Smooth muscle cell (in vitro differentiated cells): Measurements from ENCODE around the gene MAGI1. TPM values are rescaled to one million over a fixed set of nuclear protein-coding genes. Genes with fewer than 3 reads are reported as not detected.
"Not testable (repeated sequence)": the region's sequence is repeated elsewhere in the genome, so short reads cannot be mapped to it uniquely, and the experiment has no call there.

Experiments
- DNase-seq: peaks from one replicate; lab custom pipeline; 2025; ENCODE audit not compliant: unreplicated experiment; lab: John Stamatoyannopoulos, UW
- H2AFZ ChIP-seq: fragments of 200-600 bp; sonication (generic); 2 replicates; pipeline ENCODE4 v1.6.0; 2016; ENCODE audit warnings: antibody characterized with exemption, low read depth, mild to moderate bottlenecking
- H3F3A ChIP-seq: fragments of 200-600 bp; sonication (generic); 2 replicates; pipeline ENCODE4 v1.6.0; 2017; ENCODE audit warnings: antibody characterized with exemption, low read depth
- H3K27ac ChIP-seq: fragments of 200-600 bp; sonication (generic); 2 replicates; pipeline ENCODE4 v1.5.1; 2016; ENCODE audit warnings: low read depth, mild to moderate bottlenecking
- H3K27me3 ChIP-seq: fragments of 200-600 bp; sonication (generic); 2 replicates; pipeline ENCODE4 v1.6.1; 2016; ENCODE audit warnings: low read depth, mild to moderate bottlenecking
- H3K36me3 ChIP-seq: fragments of 200-600 bp; sonication (generic); 2 replicates; pipeline ENCODE4 v1.5.1; 2016; ENCODE audit warnings: low read depth
- H3K4me1 ChIP-seq: fragments of 200-600 bp; sonication (generic); 2 replicates; pipeline ENCODE4 v1.5.1; 2016; ENCODE audit warnings: low read depth
- H3K4me2 ChIP-seq: fragments of 200-600 bp; sonication (generic); 2 replicates; pipeline ENCODE4 v1.6.0; 2016; ENCODE audit warnings: mild to moderate bottlenecking
- H3K4me3 ChIP-seq: fragments of 200-600 bp; sonication (generic); 2 replicates; pipeline ENCODE4 v1.5.1; 2016; ENCODE audit warnings: mild to moderate bottlenecking
- H3K79me2 ChIP-seq: fragments of 200-600 bp; sonication (generic); 2 replicates; pipeline ENCODE4 v1.6.0; 2016; ENCODE audit warnings: low read depth, mild to moderate bottlenecking
- H3K9ac ChIP-seq: fragments of 200-600 bp; sonication (generic); 2 replicates; pipeline ENCODE4 v1.6.0; 2016; ENCODE audit warnings: low read depth
- H3K9me3 ChIP-seq: fragments of 200-600 bp; sonication (generic); replicated peaks from 2 replicates; pipeline ENCODE4 v1.5.1; 2016; ENCODE audit warnings: low read depth
- H4K20me1 ChIP-seq: fragments of 200-600 bp; sonication (generic); 2 replicates; pipeline ENCODE4 v1.6.0; 2016; ENCODE audit warnings: low read depth
- CTCF ChIP-seq: fragments of 200-600 bp; sonication (generic); IDR thresholded peaks from 2 replicates; pipeline ENCODE4 v1.5.1; 2017; ENCODE audit warnings: borderline replicate concordance, mild to moderate bottlenecking, antibody characterized with exemption; ENCODE audit not compliant: insufficient read depth, poor library complexity, severe bottlenecking
- WGBS: methylation state at CpG from one replicate; pipeline ENCODE4 v1.1.7; 2016; ENCODE audit warnings: low lambda C conversion rate; 5-methylcytosine and 5-hydroxymethylcytosine counted together
- polyA plus RNA-seq: library from polyadenylated mRNA; unstranded; fragments of >200 nt; fragmentation: Nextera tagmentation; extraction: Ambion mirVana; gene quantifications from 2 replicates; pipeline ENCODE4 v1.2.1, GENCODE V29; 2016
- total RNA-seq: library from RNA; depleted of rRNA; stranded (reverse); fragments of >200 nt; gene quantifications from 2 replicates; pipeline ENCODE4 v1.2.3, GENCODE V29; 2014

MAGI1 gene
- total and polyA plus RNA-seq, 2 experiments from 2014 or later, result 9.9 to 23.3 TPM

- Histone ChIP-seq H3K4me1 (peaks cover 1% of the 10 kb centered on the region), H4K20me1 (peaks cover 74% of the 10 kb centered on the region), H3K4me2 (no peak overlapping the region), H3K79me2 (peaks cover 3% of the 10 kb centered on the region), H3K36me3 (no peaks in the 10 kb centered on the region), H3K9ac (no peak overlapping the region), H3K9me3 (no peaks in the 10 kb centered on the region), H3K27ac (no peak overlapping the region), H3K27me3 (no peaks in the 10 kb centered on the region), H2AFZ (no peak overlapping the region), H3K4me3 (no peak overlapping the region), H3F3A (no peaks in the 10 kb centered on the region)
- WGBS, result 33% methylated on average over 2 of the region's 2 CpGs
- no peak for TF ChIP-seq CTCF
- no peak for DNase-seq
These were observed 424.1 kb downstream of the MAGI1 start for GRCh38 chr3:65614585-65614984.

- H3F3A ChIP-seq, H3K27ac ChIP-seq, H3K27me3 ChIP-seq, H3K9ac ChIP-seq, H3K4me1 ChIP-seq, H3K9me3 ChIP-seq, H3K4me3 ChIP-seq, H3K79me2 ChIP-seq, H2AFZ ChIP-seq, H3K36me3 ChIP-seq, H3K4me2 ChIP-seq, DNase-seq: not testable (repeated sequence)
- H4K20me1 ChIP-seq, result peaks cover 69% of the 10 kb centered on the region
- 79% methylated on average over 8 of the region's 8 CpGs for WGBS
These were observed 430.7 kb downstream of the MAGI1 start for GRCh38 chr3:65607965-65608460.

- peaks cover 9% of the 10 kb centered on the region for H3K4me1 ChIP-seq
- H3K36me3 ChIP-seq, result no peaks in the 10 kb centered on the region
- peaks cover 74% of the 10 kb centered on the region for H4K20me1 ChIP-seq
- peaks cover 6% of the 10 kb centered on the region for H3F3A ChIP-seq
- no peak for DNase-seq
- H3K4me2 ChIP-seq, result no peak overlapping the region
- no peak overlapping the region for H3K9ac ChIP-seq
- peaks cover 5% of the 10 kb centered on the region for H3K79me2 ChIP-seq
- H3K27ac ChIP-seq, result no peak overlapping the region
- no peak for TF ChIP-seq CTCF
- H3K9me3 ChIP-seq, result no peaks in the 10 kb centered on the region
- H2AFZ ChIP-seq, result no peak overlapping the region
- no peaks in the 10 kb centered on the region for H3K27me3 ChIP-seq
- H3K4me3 ChIP-seq, result no peak overlapping the region
These were observed 431.6 kb downstream of the MAGI1 start for GRCh38 chr3:65607101-65607500.

- WGBS, result 81% methylated on average over 5 of the region's 5 CpGs
- no peak for DNase-seq
- no peak overlapping the region for H3K27ac ChIP-seq
- H3K4me1 ChIP-seq, result peaks cover 9% of the 10 kb centered on the region
- H3K79me2 ChIP-seq, result peaks cover 5% of the 10 kb centered on the region
- no peaks in the 10 kb centered on the region for H3K27me3 ChIP-seq
- no peak overlapping the region for H3K4me2 ChIP-seq
- H3K9me3 ChIP-seq, result no peaks in the 10 kb centered on the region
- no peak overlapping the region for H2AFZ ChIP-seq
- peaks cover 6% of the 10 kb centered on the region for H3F3A ChIP-seq
- H4K20me1 ChIP-seq, result peaks cover 86% of the 10 kb centered on the region
- H3K4me3 ChIP-seq, result no peak overlapping the region
- TF ChIP-seq CTCF, result no peak
- H3K36me3 ChIP-seq, result no peaks in the 10 kb centered on the region
- no peak overlapping the region for H3K9ac ChIP-seq
These were observed 432.8 kb downstream of the MAGI1 start for GRCh38 chr3:65605876-65606432.
